D721Med (cell line): ENCODE measurements around the gene SETDB1.

Experiments used
- DNase-seq: peaks from one replicate; pipeline ENCODE4 v3.0.0; 2011; ENCODE audit warnings: low spot score; ENCODE audit not compliant: insufficient read length
- FAIRE-seq: peaks from 2 replicates; lab custom pipeline; 2011; peaks lifted over from hg19 to GRCh38; lab: Jason Lieb, UNC
- CTCF ChIP-seq: IDR thresholded peaks from 2 replicates; pipeline ENCODE4 v1.5.1; 2012; ENCODE audit warnings: mild to moderate bottlenecking, control low read depth; ENCODE audit not compliant: insufficient read depth; ENCODE audit errors: missing control alignments

SETDB1 gene

DNA sequence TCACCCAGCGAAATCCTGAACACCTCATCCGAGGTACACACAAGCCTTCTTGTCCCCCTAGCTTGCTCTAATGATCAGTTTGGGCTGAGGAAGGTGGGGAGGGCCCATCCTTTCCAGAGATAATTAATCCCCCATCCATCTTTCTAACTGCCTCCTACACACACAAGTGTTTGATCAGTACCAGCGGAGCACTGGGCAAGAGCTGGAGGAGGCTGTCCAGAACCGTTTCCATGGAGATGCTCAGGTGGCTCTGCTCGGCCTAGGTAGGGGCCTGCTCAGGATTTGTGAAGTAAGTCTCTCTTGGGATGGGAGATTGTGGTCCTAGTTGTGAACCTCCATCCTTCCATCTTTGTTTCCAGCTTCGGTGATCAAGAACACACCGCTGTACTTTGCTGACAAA is 61.8 kb downstream of the SETDB1 start:
- DNase-seq (no peak), FAIRE-seq (no peak)
- TF ChIP-seq CTCF, result no peak

DNA sequence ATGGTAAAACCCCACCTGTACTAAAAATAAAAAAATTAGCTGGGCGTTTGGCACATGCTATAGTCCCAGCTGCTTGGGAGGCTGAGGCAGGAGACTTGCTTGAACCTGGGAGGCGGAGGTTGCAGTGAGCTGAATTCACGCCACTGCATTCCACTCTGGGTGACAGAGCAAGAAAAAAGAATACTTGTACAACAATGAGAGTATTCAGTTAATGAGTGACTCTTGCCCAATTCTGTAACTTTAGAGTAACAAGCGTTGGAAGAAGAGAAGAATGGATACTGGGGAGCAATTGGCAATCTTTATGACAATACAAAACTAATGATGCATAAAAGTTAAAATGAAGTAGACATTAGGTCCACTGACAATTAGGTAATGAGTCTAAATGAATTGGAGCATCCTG is 66.5 kb downstream of the SETDB1 start:
- no peak for TF ChIP-seq CTCF
- no peak for DNase-seq
- no peak for FAIRE-seq

GRCh38 chr1:150994248-150994647 is 68.1 kb downstream of the SETDB1 start:
- DNase-seq (no peak), FAIRE-seq (no peak)
- TF ChIP-seq CTCF, result no peak

GRCh38 chr1:150995460-150995859 is 69.3 kb downstream of the SETDB1 start:
- DNase-seq (no peak), FAIRE-seq (no peak)
- TF ChIP-seq CTCF, result no peak

GRCh38 chr1:150995896-150996295 is 69.7 kb downstream of the SETDB1 start:
- FAIRE-seq (no peak), DNase-seq (no peak)
- TF ChIP-seq CTCF, result peak; percentile 79

GRCh38 chr1:150997126-150997872 is 71.1 kb downstream of the SETDB1 start:
- TF ChIP-seq CTCF, result no peak
- FAIRE-seq (no peak), DNase-seq (no peak)

- no peak for DNase-seq
- no peak for FAIRE-seq
- no peak for TF ChIP-seq CTCF
Measured at GRCh38 chr1:150997949-150998348, 71.8 kb downstream of the SETDB1 start.
